Suprapubic skin (tissue), 4 donors: ENCODE results near the gene DOCK11.

Source experiments
- POLR2A ChIP-seq, 2 donors: fragments of 450-650 bp; IDR thresholded peaks; one replicate each; pipeline ENCODE4 v1.6.1; 2017; ENCODE audit warnings: antibody characterized with exemption in 2 of 2, mild to moderate bottlenecking in 2 of 2, moderate library complexity in 2 of 2
- POLR2AphosphoS5 ChIP-seq, 3 donors: sonication (generic); formaldehyde crosslinking; IDR thresholded peaks; one replicate each; pipeline ENCODE4 v1.6.1; 2017; ENCODE audit warnings: antibody characterized with exemption in 3 of 3
- TF ChIP-seq, protein P1 (sequence below), 2 donors: fragments of 200-600 bp in 1 of 2; fragments of 450-650 bp in 1 of 2; sonication (generic) in 1 of 2; IDR thresholded peaks; one replicate each; pipeline ENCODE4 v1.5.1; 2016 to 2019; ENCODE audit warnings: antibody characterized with exemption in 2 of 2, mild to moderate bottlenecking in 1 of 2, moderate library complexity in 1 of 2

DNA sequence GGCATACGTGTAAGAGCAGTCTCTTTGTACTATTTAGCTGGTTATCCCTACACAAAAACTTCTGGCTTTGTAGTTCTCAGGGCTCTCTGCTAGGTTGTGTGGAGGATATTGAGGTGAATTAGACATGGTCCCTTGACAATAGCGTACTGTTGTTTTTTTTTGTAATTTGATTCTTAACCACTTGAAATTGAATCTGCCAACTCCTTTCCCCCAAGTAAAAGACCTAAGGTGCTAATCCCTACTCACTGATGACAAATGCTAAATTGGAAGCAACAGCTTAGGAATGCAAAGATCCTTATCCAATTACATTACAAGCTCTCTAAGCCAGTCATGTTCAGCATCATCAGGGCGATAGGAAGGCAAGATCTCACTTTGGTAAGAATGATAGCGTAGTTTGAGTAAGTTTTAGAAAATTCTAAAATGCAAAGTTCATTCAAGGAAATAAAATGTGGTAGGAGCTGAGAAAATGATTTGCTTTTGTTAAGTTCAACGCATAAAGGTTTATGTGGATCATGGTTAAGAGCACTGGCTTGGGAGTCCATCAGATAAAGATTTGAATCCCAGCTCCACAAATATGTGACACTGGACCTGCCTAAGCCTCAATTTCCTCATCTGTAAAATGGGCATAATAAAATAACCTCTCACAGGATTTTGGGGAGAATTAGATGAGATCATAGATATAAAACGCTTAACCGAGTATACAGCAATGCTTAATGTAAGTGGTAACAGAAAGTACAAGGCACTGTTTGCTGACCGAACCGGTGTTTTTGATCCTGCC, 39.3 kb downstream of the DOCK11 start:
- TF ChIP-seq POLR2AphosphoS5 (IDR thresholded peaks at IDR 0.05): no peak
- TF ChIP-seq, protein P1, sequence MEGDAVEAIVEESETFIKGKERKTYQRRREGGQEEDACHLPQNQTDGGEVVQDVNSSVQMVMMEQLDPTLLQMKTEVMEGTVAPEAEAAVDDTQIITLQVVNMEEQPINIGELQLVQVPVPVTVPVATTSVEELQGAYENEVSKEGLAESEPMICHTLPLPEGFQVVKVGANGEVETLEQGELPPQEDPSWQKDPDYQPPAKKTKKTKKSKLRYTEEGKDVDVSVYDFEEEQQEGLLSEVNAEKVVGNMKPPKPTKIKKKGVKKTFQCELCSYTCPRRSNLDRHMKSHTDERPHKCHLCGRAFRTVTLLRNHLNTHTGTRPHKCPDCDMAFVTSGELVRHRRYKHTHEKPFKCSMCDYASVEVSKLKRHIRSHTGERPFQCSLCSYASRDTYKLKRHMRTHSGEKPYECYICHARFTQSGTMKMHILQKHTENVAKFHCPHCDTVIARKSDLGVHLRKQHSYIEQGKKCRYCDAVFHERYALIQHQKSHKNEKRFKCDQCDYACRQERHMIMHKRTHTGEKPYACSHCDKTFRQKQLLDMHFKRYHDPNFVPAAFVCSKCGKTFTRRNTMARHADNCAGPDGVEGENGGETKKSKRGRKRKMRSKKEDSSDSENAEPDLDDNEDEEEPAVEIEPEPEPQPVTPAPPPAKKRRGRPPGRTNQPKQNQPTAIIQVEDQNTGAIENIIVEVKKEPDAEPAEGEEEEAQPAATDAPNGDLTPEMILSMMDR (IDR thresholded peaks at IDR 0.05): no peak
- no peak for TF ChIP-seq POLR2A (IDR thresholded peaks at IDR 0.05)
